Measurements from ENCODE around the gene DMBT1. TPM values are rescaled to one million over a fixed set of nuclear protein-coding genes. Genes with fewer than 3 reads are reported as not detected.
"Not testable (repeated sequence)": the region's sequence is repeated elsewhere in the genome, so short reads cannot be mapped to it uniquely, and the experiment has no call there.

Gene DMBT1
- total RNA-seq, 1 donor from 2014 or later = not detected

DNA sequence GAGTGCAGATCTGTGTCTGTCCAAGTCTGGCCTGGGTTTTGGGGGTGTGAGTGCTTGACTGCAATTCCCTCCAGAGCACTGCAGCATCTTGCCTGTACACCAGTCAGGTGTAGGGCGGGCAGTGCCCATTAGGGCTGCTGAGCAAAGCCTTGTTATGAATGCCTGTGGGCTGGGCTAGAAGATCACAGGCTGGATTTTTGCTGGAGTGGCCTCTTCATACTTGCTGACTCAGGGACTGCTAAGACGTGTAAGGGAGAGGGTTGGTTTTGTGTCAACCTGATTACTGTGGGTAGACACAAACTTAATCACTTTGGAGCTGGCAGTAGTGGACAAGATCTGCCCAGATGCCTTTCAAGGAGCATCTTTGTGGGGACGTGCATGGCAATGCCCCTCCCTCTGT lies 29.6 kb downstream of the DMBT1 start:
- no peak for DNase-seq (ENCODE audit: low read depth)
- no peak overlapping the region for H3K4me3 ChIP-seq (ENCODE audit: low read depth, low read length)
- TF ChIP-seq CTCF (conservative IDR thresholded peaks at IDR 0.05; ENCODE audit: low read depth, low read length) = no peak

DNA sequence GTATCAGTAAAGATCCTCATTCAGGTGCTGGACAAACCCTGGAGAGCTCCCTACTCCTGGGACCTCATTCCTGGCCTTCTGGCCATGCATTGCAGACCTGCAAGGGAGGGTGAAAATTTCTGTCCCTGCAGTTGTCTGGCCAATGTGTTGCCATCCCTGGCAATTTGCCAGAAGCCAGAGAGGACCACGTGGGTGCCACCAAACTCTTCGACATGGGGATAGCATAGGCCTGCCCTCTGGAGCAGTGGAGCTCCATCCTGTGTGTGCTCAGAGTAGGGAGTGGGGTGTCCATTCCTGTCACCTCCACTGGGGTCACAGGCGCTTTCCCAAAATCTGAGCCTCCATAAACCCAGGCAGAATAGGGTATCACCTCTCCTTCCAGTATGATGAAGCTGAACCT lies 31.2 kb downstream of the DMBT1 start:
- no peak for TF ChIP-seq CTCF (conservative IDR thresholded peaks at IDR 0.05; ENCODE audit: low read depth, low read length)
- DNase-seq (ENCODE audit: low read depth) = no peak
- H3K4me3 ChIP-seq (ENCODE audit: low read depth, low read length) = no peak overlapping the region

- H3K4me3 ChIP-seq (ENCODE audit: low read depth, low read length) = no peak overlapping the region
- DNase-seq (ENCODE audit: low read depth) = no peak
- no peak for TF ChIP-seq CTCF (conservative IDR thresholded peaks at IDR 0.05; ENCODE audit: low read depth, low read length)
Measured at GRCh38 chr10:122592161-122592560, 31.6 kb downstream of the DMBT1 start.

- no peak for TF ChIP-seq CTCF (conservative IDR thresholded peaks at IDR 0.05; ENCODE audit: low read depth, low read length)
- no peak overlapping the region for H3K4me3 ChIP-seq (ENCODE audit: low read depth, low read length)
- DNase-seq (ENCODE audit: low read depth) = no peak
Measured at GRCh38 chr10:122617476-122618270, 57.1 kb downstream of the DMBT1 start.

GRCh38 chr10:122618461-122619165 lies 58.1 kb downstream of the DMBT1 start:
- no peak for DNase-seq (ENCODE audit: low read depth)
- TF ChIP-seq CTCF (conservative IDR thresholded peaks at IDR 0.05; ENCODE audit: low read depth, low read length) = no peak
- no peak overlapping the region for H3K4me3 ChIP-seq (ENCODE audit: low read depth, low read length)

GRCh38 chr10:122620961-122621360 lies 60.4 kb downstream of the DMBT1 start:
- not testable (repeated sequence) for H3K4me3 ChIP-seq (ENCODE audit: low read depth, low read length); DNase-seq (ENCODE audit: low read depth)

DNA sequence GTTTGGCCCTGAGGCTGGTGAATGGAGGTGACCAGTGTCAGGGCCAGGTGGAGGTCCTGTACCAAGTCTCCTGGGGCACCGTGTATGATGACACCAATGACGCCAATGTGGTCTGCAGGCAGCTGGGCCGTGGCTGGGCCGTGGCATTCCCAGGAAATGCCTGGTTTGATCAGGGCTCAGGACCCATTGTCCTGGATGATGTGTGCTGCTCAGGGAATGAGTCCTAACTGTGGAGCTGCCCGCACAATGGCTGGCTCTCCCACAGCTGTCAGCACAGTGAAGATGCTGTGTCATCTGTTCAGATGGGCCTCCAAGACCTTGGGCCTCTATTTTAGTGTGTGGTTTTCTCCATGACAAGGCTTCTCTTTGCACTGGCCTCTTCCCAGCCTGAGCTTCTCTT lies 64.0 kb downstream of the DMBT1 start:
- no peak overlapping the region for H3K4me3 ChIP-seq (ENCODE audit: low read depth, low read length)
- no peak for DNase-seq (ENCODE audit: low read depth)
- TF ChIP-seq CTCF (conservative IDR thresholded peaks at IDR 0.05; ENCODE audit: low read depth, low read length) = no peak

Measured in epithelial cell of proximal tubule (primary cell).